ENCODE measurements around the gene CFAP77. TPM values are rescaled to one million over a fixed set of nuclear protein-coding genes. Genes with fewer than 3 reads are reported as not detected.

Gene CFAP77
- total and polyA plus RNA-seq, 10 of the 15 experiments (the other 5 are each of a cell fraction or from before 2014, with no cell fraction given): 0.33 TPM; not detected in 9

GRCh38 chr9:132571806-132572600 is 162.0 kb downstream of the CFAP77 start:
- CTCF ChIA-PET: interaction anchor here (1.0 kb wide), 1 partner anchor 160 kb away, joined by 4 read pairs; no protein-coding TSS in a partner anchor
- no TSS peak for BruUV-seq (replicated peaks)
- POLR2A ChIA-PET: no interaction called here
- Histone ChIP-seq H3K4me1 (ENCODE audit: control insufficient read depth, insufficient read depth, low read length) (no peaks in the 10 kb centered on the region), H3K36me3 (ENCODE audit: control insufficient read depth in 2 of 2, insufficient read depth in 2 of 2, low read length in 1 of 2) (no peaks in the 10 kb centered on the region), H3K9me3 (replicated peaks; ENCODE audit: control insufficient read depth, insufficient read depth, low read length) (no peaks in the 10 kb centered on the region), H3K9ac (ENCODE audit: control insufficient read depth, insufficient read depth, low read length) (no peak overlapping the region), H4K20me1 (ENCODE audit: control insufficient read depth, insufficient read depth) (peaks cover 4% of the 10 kb centered on the region; the same call in 1 of the 2 replicates), H3K4me3 (no peak overlapping the region), H3K4me2 (ENCODE audit: control insufficient read depth, insufficient read depth) (no peak overlapping the region), H2AFZ (ENCODE audit: control insufficient read depth, low read depth, low read length) (no peak overlapping the region), H3K27ac (ENCODE audit: control insufficient read depth, insufficient read depth) (no peak overlapping the region), H3K79me2 (ENCODE audit: control insufficient read depth, insufficient read depth, low read length) (no peaks in the 10 kb centered on the region), H3K27me3 (replicated peaks in 1 of 2; ENCODE audit: control insufficient read depth in 2 of 2, insufficient read depth in 2 of 2, low read length in 1 of 2) (no peaks in the 10 kb centered on the region; a peak in 1 of 4 replicates)
- ATAC-seq: no peak
- in situ Hi-C loops (cut with MboI) (no loop called here), intact Hi-C loops (cut with micrococcal nuclease; ENCODE audit: unreplicated experiment) (no loop called here)
- FAIRE-seq: no peak
- DNase-seq (ENCODE audit: low read depth, low spot score): no peak
- RAD21 ChIA-PET (ENCODE audit: unreplicated experiment): no interaction called here
- 59% methylated on average over 15 of the region's 15 CpGs for WGBS (ENCODE audit: insufficient coverage, insufficient replicate concordance, low lambda C conversion rate, missing lambda C conversion rate)
- no peak for TF ChIP-seq REST (IDR thresholded peaks at IDR 0.05; ENCODE audit: low read depth, low read length)
- no peak for TF ChIP-seq NR2C1 (IDR thresholded peaks at IDR 0.05)
- TF ChIP-seq JUND (IDR thresholded peaks at IDR 0.05; ENCODE audit: low read depth, low read length): no peak
- no peak for TF ChIP-seq MEF2B (IDR thresholded peaks at IDR 0.05; ENCODE audit: partially characterized antibody, poor library complexity, severe bottlenecking)
- TF ChIP-seq RBBP5 (conservative IDR thresholded peaks at IDR 0.05): no peak
- no peak for TF ChIP-seq SMC3 (IDR thresholded peaks at IDR 0.05; ENCODE audit: borderline replicate concordance, low read length)
- no peak for TF ChIP-seq HSF1 (IDR thresholded peaks at IDR 0.05; ENCODE audit: low read depth, low read length)
- no peak for TF ChIP-seq CBX5 (IDR thresholded peaks at IDR 0.05; ENCODE audit: low read depth)
- no peak for TF ChIP-seq PML (IDR thresholded peaks at IDR 0.05; ENCODE audit: low read length)
- no peak for TF ChIP-seq ZSCAN29 (IDR thresholded peaks at IDR 0.05)
- TF ChIP-seq NFXL1 (IDR thresholded peaks at IDR 0.05; ENCODE audit: borderline replicate concordance): no peak
- TF ChIP-seq YBX1 (IDR thresholded peaks at IDR 0.05): no peak
- TF ChIP-seq ELK1 (IDR thresholded peaks at IDR 0.05; ENCODE audit: low read depth, low read length): no peak
- SMC1A ChIA-PET (ENCODE audit: uncharacterized antibody, unreplicated experiment): no interaction called here
